Activated CD8-positive, alpha-beta memory T cell treated with anti-CD3 and anti-CD28 coated beads, Interleukin-2, amount 50 U/mL, for 1 hour (primary cell): ENCODE results near the gene AEBP2.
"Not testable (repeated sequence)": the region's sequence is repeated elsewhere in the genome, so short reads cannot be mapped to it uniquely, and the experiment has no call there.

ENCODE experiments used
- DNase-seq: peaks from one replicate; pipeline ENCODE4 v3.0.0-alpha.2; 2020; ENCODE audit errors: extremely low read depth

AEBP2 gene

DNA sequence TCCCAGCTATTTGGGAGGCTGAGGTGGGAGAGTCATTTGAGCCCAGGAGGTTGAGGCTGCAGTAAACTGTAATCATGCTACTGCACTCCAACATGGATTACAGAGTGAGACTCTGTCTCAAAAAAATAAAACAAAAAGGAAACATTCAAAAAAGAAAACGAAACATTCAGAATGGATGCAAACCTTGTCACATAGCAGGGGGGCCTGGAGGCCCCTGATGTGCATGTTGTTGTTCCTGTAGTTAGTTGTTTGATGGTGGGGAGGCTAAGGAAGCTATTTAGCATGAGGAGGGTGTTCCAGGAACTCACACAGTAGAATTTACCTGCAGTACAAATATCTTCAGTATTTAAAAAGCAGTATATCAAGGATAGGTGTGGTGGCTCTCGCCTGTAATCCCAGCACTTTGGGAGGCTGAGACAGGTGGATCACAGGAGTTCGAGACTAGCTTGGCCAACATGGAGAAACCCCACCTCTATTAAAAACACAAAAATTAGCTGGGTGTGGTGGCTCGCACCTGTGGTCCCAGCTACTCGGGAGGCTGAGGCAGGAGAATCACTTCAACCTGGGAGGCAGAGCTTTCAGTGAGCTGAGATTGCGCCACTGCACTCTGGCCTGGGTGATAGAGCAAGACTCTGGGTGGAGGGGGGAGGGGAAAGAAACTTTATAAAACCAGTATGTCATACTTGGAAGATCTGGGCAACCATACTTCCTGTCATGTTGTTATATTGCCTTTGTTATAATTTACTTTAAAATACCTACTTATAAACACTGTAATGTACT lies 17.6 kb upstream of the AEBP2 start:
- DNase-seq = no peak

DNA sequence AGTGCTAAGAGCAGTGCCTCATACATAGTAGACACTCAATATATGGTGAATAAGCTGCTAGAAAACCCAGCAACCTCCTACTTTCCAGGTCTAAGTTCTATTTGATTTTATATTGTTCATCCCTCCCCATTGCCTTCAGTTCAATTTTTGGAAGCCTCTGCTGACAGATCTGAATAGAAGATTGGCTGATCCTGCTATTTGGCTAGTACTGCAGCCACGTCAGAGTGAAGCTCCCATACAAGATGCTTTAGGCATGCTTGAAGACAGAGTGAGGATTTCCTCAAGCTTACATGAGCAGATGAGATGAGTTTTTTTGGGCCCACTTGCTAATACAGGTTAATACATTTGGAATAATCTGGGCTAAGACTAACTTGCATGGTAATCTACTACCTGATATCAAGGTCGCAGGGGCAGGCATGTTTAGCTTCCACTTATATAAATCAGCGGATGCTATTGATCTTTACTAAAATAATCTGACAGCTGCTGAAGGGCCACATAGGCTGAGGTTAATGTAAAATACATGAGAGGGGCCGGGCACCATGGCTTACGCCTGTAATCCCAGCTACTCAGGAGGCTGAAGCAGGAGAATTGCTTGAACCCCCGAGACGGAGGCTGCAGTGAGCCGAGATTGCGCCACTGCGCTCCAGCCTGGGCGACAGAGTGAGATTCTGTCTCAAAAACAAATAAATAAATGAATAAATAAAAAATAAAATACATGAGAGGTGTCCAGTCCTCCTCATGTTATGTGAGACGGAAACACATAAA lies 15.9 kb upstream of the AEBP2 start:
- DNase-seq = no peak

DNA sequence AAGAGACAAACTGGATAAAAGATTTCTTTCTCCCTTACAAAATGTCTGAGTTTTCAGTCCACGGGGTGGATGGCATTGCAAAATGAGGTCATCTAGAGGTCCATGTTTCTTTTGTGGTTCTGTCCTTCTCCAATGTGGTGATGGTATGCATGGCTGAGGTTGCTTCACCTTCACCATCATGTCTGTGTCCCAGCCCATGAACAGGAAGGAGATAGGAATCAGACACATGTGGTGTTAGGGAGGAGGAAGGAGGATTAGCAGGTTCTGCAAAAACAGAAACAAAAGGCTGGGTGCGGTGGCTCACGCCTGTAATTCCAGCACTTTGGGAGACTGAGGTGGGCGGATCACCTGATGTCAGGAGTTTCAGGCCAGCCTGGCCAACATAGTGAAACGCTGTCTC lies 11.0 kb upstream of the AEBP2 start:
- DNase-seq = no peak

DNA sequence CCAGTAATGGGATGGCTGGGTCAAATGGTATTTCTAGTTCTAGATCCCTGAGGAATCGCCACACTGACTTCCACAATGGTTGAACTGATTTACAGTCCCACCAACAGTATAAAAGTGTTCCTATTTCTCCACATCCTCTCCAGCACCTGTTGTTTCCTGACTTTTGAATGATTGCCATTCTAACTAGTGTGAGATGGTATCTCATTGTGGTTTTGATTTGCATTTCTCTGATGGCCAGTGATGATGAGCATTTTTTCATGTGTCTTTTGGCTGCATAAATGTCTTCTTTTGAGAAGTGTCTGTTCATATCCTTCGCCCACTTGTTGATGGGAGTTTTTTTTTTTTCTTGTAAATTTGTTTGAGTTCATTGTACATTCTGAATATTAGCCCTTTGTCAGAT lies 9.8 kb upstream of the AEBP2 start:
- not testable (repeated sequence) for DNase-seq

DNA sequence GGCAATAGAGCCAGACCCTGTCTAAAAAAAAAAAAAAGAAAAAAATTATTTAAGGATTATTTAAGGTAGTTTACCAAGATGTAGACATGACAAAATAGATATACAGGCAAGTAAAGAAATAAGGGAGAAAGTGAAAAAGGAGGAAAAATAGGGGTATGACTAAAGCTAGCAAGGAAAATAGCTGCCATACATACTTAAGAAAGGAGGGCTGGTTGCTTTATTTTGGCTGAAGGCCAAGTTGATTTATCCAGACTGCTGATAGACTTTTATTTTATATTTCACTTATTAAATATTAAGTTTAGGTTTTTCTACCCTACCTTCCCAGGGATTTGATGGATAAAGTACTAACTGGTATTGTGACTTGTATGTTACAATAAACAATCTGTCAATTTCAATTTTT lies 8.3 kb upstream of the AEBP2 start:
- no peak for DNase-seq

DNA sequence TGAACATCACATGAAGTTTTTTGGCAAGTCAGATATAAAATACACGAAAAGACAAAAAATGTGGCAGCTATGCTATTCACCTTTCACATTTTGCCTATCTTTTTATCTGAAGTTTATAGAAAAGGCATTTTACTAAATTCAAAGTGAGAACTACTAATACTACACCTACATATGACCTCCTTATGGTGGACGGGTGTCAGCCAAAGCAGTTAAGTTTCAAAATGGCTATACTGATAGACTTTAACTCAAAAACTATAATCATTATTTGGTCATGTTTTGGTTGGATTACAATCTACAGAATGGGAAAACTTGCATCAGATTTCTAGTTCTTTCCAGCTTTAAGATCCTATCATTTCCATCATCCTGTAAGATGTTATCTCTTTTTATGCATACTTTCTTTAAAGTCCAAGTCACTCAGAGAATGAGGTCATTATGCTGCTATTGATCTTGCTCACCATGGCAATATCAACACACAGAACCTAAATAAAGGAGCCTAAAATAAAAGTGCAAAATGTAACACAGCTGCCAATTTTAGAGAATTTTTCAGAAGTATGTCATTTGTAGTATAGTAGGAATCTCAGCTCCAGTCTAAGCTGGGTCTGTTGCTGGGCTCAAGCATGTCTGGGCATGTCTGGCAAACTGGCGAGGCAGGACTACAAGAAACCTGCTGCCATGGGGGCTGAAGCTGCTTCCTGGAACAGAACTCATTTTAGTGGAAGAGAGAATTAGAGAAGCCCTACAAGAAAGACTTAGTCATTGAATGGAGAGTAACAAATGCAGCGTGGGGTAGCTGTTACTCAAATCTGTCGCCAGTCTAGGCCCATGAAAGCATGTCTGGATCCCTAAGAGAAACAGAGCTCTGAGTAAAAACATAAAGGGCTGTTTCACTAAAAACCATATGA lies 7.6 kb upstream of the AEBP2 start:
- DNase-seq = no peak

DNA sequence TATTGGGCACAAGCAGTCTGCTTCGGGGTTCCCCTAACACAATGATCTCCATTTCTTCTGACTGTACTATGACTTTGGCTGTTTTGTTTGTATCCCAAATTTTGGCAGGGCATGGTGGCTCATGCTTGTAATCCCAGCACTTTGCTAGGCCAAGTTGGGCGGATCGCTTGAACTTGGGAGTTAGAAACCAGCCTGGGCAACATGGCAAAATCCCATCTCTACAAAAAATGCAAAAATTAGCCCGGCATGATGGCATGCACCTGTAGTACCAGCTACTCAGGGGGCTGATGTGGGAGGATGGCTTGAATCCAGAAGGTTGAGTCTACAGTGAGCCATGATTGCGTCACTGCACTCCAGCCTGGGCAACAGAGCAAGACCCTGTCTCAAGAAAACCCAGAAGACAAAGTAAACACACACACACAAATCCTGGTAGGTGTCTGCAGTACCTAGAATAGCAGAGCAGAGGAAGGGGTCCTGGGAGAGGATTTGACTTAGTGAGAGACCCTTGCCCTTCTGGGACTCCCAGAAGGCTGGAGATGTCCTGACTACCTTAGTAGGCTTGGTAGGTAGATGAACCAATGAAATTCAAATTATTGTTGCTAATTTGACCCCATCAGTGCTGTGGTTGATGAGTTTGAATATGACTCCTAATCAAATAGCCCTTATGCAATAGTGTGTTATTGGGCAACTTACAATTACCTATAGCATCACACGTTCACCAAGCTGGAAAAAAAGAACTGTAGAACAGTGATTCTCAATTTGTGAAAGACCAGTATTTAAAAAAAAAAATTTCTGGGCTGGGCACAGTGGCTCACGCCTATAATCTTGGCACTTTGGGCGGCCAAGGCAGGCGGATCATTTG lies 6.8 kb upstream of the AEBP2 start:
- no peak for DNase-seq

DNA sequence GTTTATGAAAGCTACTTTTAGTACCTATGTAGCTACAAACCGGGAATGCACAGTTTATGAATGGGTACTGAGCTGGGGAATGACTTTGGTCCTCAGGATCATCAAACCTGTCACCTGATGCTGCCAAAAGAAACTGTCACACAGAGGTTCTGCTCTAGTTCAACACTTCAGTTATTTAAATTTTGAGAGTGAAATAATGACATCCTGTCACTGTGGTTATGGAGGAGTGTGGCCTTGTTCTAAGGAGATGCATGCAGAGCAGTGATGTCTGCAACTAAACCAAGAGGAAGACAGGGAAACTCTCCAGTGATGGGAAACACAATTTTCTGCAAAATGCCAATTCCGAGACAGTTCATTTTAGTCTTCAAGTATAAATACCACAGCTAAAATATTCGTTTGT lies 4.8 kb upstream of the AEBP2 start:
- no peak for DNase-seq

DNA sequence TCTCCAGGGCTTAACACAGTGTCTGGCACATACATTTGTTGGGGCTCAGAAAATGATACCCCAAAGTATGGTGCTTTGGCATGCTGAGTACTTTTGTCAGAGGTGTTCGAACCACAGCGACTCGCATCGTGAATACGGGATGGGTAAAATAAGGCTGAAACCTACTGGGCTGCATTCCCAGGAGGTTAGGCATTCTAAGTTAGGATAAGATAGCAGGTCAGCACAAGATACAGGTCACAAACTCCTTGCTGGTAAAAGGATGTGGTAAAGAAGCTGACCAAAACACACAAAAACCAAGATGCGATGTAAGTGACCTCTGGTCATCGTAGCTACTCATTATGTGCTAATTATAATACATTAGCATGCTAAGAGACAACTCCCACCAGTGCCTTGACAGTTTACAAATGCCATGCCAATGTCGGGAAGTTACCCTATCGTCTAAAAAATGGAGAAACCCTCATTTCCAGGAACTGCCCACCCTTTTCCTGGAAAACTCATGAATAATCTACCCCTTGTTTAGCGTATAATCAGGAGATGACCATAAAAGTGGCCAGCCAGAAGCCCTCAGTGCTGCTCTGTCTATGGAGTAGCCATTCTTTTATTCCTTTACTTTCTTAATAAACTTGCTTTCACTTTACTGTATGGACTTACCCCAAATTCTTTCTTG lies 3.3 kb upstream of the AEBP2 start:
- no peak for DNase-seq

DNA sequence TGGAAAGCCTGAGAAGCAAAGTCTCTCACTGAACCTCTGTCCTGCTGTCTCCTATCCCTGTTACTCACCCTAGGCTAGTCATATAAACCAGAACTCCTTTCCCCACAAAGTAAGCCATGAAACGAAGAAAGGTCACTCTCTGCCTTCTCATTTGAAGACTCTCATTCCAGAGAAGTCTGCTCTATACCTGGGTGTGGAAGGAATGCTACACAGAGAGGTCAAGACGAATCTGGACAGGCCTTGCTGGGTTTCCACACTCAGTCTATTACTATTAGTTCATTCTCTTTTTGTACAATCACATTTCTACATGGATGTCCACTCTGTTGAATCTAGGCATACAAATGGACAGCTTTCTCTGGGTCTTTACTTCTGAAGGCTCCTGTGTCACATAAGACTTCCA lies 2.4 kb upstream of the AEBP2 start:
- no peak for DNase-seq

DNA sequence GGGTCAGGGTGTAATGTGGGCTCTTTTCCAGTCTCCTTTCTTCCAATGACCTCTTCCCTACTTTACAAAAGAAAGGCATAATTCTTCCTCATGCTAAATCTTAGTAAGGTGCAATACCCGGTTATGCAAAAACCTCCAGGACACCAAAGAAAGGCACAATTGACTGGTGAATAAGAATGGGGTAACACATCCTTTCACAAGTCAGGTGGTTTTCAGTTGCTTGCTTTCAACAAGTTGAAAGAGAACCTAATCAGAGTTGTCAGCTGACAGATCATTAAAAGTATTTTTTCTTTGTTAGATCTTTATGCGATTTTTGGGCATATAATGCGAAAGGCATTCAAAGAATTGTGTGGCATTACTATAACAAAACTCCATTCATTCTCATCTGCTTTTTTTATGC lies 1.3 kb upstream of the AEBP2 start:
- DNase-seq = no peak

DNA sequence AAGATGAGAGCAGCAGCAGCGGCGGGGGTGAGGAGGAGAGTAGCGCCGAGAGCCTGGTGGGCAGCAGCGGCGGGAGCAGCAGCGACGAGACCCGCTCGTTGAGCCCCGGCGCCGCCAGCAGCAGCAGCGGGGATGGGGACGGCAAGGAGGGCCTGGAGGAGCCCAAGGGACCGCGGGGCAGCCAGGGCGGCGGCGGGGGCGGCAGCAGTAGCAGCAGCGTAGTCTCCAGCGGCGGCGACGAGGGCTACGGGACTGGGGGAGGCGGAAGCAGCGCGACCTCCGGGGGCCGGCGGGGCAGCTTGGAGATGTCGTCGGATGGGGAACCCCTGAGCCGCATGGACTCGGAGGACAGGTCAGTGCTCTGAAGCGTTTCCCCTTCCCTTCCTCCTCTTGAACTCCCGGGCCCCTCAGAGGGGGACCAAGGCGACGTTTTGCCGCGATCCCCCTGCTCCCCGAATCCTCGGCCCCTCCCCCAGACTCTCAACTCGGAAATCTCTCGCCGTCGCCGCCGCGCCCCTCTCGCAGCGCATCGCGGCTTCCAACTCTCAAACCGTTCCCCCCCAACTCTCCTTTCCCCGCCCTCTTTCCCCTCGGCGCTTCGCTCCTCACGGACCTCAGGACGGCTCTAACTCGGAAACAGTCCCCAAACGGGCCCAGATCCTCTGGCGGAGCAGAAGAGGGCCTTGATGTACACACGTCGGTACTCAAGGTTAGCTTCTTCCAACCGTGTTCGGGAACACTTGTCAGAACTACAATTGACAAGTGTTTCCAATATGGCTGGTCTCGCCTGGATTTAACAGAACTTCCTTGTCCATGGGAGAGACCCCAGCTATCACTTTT lies 947 bp downstream of the AEBP2 start:
- peak; percentile 11 for DNase-seq

DNA sequence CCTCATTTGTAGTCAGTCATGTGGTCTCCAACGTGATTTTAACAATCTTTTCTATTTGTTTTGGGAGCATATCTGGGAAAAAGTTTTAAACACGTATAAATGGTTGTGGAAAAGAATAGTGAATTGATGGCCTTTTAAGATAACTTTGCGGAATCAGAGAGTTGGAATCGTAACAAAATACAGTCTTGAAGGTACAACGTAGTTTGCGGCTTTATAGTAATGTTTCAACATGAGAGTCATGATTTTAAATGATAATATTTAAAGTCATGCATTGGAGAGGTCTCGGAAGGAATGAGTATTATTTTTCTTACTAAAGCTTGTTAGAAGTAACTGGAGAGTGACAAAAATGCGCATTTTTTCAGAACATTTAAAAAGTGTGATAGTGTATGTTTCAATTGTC lies 1.6 kb downstream of the AEBP2 start:
- no peak for DNase-seq

DNA sequence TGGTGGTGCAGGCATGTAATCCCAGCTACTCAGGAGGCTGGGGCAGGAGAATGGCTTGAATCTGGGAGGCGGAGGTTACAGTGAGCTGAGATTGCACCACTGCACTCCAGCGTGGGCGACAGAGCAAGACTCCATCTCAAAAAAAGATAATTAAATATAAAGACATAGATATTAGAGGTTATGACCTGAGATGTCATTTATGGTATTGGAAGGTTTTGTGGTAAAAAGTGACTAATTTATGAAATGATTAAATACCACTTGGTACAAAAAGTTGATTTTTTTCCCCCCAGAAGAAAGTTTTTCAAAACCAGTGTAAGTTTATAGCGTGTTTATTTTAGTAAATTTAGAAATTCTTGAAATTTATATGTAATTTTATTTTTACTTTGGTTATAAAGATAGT lies 4.3 kb downstream of the AEBP2 start:
- no peak for DNase-seq

DNA sequence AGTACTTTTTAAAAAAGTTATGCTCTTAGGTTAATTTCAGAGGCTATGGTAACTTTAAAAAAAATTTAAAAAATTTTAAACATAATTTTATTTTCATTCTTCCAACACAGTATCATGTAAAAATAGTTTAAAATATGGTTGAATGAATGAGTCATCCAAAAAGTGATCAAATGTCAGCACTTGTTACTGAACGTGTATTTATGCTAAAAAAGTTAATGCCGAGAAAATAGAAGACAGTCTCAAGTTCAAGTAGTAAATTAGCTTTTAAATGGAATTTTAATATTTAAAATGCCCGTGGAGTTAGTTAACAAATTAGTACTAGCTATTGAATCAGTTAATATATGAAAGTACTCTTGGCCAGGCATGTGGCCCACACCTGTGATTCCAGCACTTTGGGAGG lies 4.8 kb downstream of the AEBP2 start:
- DNase-seq = no peak

DNA sequence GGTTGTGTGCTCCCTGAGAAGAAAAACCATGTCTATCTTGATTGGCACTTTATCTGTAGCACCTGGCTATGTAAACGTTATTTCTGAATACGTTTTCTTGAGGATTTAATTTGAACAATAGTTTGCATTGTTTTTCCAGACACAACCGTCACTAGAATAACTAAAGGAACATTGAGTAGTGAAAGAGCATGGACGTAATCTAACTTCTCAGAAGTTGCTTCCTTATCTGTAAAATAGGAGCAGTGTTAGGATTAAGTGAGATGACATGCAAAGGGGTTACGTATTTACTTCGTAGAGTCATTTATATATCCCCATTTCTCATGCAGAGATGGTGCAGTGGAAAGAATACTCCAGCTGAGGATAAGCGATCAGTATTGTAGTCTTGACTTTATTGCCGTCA lies 8.1 kb downstream of the AEBP2 start:
- DNase-seq = no peak

DNA sequence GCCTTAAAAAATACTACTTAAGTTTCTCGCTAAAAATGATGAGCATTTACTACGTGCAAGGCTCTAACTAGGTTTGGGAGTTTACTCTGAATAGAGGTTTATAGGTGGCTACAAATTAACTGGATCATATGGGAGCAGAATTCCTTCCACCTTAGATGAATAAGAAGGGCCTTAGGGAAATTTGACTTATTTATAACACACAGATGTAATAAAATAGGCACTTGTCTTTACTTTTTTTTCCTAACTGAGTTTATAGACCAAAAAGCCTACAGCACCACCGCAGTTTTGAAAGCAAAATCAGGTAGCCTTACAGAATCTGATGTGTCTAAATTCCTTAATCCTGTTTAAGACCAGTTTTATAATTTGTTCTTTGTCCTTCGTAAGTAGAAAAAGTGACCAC lies 10.5 kb downstream of the AEBP2 start:
- DNase-seq = no peak

DNA sequence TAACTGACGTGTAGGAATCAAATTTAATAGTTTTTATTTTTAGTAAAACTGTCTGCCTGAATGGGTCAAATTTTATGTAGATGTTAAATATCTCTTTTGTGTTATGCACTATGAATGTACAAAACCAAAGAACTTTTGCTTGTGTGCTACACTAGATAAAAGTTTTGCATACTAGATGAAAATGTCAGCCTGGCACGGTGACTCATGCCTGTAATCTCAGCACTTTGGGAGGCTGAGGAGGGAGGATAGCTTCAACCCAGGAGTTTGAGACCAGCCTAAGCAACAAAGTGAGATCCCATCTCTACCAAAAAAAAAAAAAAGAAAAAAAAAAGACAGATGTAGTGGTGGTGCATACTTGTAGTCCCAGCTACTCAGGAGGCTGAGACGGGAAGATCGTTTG lies 11.1 kb downstream of the AEBP2 start:
- DNase-seq = no peak

DNA sequence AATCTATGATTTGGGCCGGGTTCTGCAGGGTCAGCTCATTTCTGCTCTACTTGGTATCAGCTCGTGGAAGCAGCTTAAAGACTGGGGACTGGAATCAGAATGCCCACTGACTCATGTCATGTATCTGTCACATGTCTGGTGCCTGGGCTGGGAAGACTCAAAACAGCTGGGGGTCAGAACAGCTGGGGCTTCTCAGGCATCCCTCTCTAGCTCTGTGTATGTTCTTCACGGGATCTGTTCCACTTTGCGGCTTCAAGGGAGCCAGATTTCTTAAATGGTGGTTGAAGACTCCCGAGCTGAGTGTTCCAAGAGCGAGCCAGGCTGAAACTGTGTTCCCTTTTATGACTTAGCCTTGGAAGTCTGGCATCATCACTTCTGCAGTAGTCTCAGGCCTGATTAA lies 11.9 kb downstream of the AEBP2 start:
- DNase-seq = no peak

DNA sequence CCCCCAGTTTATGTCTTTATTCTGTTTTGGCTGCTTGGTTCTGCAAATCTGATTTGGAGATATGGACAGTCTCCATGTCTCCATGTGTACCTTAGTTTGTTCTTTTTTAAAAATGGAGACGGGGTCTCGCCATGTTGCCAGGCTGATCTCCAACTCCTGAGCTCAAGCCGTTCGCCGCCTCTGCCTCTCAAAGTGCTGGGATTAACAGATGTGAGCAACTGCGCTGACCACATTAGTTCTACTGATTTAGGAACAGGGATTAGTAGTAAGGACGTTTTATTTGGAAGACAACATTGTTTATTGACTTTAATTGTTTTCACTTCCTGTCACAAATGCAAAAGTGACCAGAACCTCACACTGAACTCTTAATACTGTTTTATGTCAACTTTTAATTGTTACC lies 14.7 kb downstream of the AEBP2 start:
- no peak for DNase-seq
